ENCODE data around the gene NAP1L2.
"Not testable (repeated sequence)": the region's sequence is repeated elsewhere in the genome, so short reads cannot be mapped to it uniquely, and the experiment has no call there.

The NAP1L2 gene, protein sequence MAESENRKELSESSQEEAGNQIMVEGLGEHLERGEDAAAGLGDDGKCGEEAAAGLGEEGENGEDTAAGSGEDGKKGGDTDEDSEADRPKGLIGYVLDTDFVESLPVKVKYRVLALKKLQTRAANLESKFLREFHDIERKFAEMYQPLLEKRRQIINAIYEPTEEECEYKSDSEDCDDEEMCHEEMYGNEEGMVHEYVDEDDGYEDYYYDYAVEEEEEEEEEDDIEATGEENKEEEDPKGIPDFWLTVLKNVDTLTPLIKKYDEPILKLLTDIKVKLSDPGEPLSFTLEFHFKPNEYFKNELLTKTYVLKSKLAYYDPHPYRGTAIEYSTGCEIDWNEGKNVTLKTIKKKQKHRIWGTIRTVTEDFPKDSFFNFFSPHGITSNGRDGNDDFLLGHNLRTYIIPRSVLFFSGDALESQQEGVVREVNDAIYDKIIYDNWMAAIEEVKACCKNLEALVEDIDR

DNA sequence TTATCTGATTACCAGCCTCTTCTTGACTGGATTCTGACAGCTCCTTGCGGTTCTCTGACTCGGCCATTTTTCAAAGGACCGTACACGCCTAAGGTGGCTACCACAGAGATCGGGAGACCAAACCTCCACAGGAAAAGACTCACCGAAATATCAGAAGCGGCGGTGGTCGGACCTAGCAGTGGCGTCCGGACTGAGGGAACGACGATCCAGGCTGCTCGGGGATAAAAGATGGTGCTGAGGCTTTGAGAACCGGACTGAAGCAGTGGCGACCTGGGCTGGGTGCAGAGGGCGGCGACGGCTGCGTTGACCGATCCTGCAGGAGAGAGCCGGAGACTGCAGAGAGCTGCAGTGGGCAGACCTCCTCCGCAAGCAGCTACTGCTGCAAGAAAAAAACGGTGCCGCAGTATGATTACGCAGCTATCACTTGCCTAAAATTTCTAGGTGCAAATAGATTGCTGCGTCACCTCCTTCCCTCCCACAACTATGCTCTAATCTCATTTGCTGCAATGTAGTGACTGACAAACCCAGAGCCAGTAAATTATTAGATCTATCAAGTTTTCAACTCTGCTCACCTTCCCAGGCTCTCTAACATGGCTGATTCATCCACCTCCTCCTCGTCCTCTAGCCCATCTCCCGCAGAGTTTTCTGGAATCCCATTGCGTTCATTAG is at the start of gene NAP1L2:
Gene NAP1L2 (minus strand): TSS at position 426 of the 669 bp plus-strand sequence. CDS start 359 bp downstream, at position 67.
- no peak for DNase-seq (ENCODE audit: low read depth)

DNA sequence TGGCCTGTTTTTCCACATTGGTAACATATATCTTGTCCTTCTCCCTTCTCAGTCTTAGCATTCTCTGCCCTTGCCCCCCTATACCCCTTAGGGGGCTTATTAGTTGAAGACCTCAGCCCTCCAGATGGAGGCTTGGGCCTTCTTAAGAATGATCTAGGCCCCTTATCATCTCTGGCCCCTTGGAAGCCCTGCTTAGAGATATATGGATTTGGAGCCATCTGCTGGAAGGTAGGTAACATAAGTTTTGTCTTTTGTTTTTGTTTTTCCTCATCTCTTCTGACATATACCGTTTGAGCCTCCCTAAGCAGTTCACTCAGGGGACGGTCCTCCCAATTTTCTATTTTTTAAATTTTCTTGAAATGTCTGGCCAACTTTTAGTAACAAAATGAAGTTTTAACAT is 48.3 kb upstream of the NAP1L2 start:
- DNase-seq (ENCODE audit: low read depth) = peak; percentile 7

DNA sequence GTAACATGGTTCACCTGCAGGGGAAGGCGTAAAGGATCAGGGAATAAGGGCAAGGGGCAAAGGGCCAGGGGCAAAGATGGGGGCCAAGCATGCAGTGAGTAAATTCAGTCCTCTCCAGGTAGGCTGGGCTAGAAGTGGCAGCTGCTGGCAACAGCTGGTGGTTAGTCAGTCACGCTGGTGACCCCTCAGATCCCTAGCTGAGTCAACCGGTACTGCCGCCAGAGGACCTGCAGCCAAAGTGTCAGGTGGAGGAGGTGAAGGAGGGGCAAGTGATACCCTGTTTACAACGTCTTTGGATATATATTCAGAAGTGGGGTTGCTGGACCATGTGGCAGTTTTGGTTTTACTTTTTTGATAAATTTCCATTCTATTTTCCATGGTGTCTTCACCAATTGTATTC is 24.6 kb upstream of the NAP1L2 start:
- no peak for DNase-seq (ENCODE audit: low read depth)

DNA sequence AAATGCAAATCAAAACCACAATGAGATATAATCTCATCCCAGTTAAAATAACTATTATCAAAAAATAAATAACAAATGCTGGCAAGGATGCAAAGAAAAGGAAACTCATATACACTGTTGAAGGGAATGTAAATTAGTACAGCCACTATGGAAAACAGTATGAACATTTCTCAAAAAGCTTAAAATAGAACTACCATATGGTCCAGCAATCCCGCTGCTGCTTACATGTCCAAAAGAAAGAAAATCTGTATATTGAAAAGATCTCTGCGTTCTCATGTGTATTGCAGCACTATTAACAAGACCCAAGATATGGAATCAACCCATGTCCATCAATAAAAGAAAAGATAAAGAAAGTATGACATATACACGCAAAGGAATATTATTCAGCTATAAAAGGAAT is 3.0 kb upstream of the NAP1L2 start:
- no peak for DNase-seq (ENCODE audit: low read depth)

DNA sequence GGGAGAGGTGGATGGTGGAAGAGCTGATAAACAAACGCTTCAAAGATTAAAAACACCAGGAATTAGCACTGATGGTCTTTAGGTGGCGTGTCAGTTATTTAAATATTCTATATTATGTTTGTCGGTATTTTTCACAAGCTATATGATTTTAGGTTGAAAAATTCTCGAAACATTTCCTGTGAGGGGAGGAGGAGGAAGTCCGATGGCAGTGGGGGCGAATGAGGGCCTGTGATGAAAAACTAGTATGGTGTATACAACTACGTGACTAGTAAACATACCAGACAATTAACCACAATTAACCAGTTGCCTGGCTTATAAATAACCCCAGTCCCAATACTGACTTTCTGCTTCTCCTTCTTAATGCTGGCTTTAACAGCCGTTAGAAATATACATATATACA is 595 bp upstream of the NAP1L2 start:
- no peak for DNase-seq (ENCODE audit: low read depth)

DNA sequence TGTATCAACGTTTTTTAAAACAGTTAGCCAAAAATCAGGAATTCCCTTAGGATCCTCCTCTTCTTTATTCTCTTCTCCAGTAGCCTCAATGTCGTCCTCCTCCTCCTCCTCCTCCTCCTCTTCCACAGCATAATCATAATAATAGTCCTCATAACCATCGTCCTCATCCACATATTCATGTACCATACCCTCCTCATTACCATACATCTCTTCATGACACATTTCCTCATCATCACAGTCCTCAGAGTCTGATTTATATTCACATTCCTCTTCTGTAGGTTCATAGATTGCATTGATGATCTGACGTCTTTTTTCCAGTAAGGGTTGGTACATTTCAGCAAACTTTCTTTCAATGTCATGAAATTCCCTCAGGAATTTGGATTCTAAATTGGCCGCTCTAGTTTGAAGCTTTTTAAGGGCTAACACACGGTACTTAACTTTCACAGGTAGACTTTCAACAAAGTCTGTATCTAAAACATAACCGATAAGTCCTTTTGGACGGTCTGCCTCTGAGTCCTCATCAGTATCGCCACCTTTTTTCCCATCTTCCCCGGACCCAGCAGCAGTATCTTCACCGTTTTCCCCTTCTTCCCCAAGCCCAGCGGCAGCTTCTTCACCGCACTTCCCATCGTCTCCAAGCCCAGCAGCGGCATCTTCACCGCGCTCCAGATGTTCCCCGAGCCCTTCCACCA is 771 bp downstream of the NAP1L2 start:
- DNase-seq (ENCODE audit: low read depth) = no peak

DNA sequence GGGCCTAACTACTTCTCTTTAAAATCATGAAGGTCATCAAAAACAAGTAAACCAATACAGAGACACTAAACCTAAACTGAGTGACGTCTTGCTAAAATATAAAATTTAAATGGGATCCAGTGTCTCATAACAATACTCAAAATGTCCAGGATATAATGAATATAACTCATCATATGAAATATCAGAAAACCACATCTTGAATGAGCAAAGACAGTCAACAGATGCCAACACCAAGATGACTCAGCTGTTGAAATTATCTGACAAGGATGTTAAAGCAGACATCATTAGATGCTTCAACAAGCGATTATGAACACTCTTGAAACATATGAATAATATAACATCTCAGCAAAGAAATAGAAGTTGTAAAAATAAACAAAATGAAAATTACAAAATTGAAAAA is 8.3 kb downstream of the NAP1L2 start:
- no peak for DNase-seq (ENCODE audit: low read depth)

DNA sequence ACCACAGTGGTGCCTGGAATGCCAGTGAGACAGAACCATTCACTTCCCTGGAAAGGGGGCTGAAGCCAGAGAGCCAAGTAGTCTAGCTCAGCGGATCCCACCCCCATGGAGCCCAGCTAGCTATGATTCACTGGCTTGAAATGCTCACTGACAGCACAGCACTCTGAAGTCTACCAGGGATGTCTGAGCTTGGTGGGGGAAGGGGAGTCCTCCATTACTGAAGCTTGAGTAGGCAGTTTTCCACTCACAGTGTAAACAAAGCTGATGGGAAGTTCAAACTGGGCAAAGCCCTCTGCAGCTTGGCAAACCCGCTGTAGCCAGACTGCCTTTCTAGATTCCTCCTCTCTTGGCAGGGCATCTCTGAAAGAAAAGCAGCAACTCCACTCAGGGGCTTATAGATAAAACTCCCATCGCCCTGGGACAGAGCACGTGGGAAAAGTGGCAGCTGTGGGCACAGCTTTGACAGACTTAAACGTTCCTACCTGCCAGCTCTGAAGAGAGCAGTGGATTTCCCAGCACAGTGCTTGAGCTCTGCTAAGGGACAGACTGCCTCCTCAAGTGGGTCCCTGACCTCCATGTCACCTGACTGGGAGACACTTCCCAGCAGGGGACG is 32.0 kb downstream of the NAP1L2 start:
- DNase-seq (ENCODE audit: low read depth) = no peak

DNA sequence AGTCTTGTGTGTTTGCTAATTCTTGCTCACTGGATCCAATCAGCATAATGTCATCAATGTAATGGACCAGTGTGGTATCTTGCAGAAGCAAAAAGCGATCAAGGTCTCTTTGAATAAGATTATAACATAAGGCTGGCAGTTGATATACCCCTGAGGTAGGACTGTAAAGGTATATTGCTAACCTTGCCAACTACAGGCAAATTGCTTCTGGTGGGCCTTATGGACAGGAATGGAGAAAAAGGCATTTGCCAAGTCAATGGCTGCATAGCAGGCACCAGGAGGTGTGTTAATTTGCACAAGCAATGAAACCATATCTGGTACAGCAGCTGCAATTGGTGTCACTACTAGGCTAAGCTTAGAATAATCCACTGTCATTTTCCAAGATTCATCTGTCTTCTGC is 45.7 kb downstream of the NAP1L2 start:
- not testable (repeated sequence) for DNase-seq (ENCODE audit: low read depth)

All from ELR (cell line).